Measurements from ENCODE around the gene BET1L.
"Not testable (repeated sequence)": the region's sequence is repeated elsewhere in the genome, so short reads cannot be mapped to it uniquely, and the experiment has no call there.

The BET1L gene

DNA sequence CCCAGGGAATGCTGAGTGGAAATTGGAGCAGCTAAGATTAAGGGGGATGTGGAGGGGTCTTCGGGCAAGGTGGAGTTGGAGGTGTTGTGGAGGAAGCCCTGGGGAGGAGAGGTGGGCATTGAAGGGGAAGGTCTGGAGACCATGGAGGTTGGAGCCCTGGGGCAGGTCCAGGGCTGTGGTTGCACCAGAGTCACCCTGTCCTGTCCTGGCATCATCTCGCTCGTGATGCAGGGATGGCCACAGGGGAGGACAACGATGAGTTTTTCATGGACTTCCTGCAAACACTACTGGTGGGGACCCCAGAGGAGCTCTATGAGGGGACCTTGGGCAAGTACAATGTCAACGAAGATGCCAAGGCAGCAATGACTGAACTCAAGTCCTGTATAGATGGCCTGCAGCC lies 13.7 kb downstream of the BET1L start:
- DNase-seq (ENCODE audit: low spot score): not testable (repeated sequence)

DNA sequence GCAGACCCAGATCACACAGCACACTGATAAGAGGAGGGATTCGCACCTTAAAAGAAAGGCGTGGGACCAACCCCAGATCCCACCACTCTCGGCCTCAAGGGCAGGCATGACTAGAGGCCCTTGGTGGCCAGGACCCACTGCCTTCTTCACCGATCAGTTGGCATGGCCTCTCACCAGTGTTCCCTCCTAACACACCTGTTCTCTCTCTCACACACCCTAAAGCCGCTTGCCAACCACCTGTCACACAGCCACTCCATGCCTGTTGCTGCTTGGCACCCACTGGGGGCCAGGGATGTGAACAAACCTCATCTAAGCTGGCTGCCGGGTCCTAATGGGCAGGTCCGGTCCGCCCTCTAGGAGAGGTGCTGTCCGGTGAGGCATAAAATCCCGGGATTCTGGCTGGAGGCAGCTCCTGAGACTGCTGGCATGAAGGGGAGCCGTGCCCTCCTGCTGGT lies 14.5 kb downstream of the BET1L start, which contains the start of gene SCGB1C1:
Gene SCGB1C1, plus strand, starts transcription at position 405 of the 455 bp plus-strand sequence. Its CDS starts 22 bp downstream, at position 427.
- not testable (repeated sequence) for DNase-seq (ENCODE audit: low spot score)

DNA sequence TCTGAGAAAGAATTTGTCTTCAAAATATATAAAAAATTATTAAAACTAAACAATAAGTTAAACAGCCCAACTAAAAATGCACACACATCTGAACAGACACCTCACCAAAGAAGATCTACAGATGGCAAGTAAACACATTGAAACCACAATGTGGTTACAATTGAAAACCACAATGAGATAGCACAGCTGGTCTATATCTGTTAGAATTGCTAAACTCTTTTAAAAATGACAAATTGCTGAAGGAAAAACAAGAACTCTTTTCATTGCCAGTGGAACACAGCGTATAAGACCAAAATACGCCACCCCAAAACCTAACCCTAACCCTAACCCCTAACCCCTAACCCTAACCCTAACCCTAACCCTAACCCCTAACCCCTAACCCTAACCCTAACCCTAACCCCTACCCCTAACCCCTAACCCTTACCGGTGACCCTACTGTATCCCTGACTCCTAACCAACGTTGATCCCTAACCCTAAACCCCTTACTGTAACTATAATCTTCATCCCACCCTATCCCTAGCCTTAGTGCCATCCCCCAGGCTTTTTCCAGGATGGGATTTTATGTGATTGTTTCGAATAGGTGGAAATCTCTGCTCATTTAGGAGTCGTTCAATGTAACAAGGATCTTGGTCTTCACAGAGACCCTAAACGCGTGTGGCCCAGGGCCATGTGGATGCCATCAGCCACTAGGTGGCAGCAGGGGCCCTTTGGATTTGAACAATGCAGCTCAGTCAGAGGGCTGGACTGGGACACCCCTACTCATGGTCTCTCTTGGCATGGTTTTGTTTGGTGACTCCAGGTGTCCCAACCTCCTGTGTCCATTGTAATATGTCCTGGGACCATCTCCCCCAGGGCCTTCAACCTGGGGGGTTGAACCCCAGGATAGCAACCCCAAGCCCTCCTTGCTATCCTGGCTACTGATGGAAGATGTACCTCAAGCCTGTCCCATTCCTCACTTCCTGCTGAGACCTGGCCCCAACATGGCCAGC lies 15.4 kb downstream of the BET1L start:
- DNase-seq (ENCODE audit: low spot score): not testable (repeated sequence)

DNA sequence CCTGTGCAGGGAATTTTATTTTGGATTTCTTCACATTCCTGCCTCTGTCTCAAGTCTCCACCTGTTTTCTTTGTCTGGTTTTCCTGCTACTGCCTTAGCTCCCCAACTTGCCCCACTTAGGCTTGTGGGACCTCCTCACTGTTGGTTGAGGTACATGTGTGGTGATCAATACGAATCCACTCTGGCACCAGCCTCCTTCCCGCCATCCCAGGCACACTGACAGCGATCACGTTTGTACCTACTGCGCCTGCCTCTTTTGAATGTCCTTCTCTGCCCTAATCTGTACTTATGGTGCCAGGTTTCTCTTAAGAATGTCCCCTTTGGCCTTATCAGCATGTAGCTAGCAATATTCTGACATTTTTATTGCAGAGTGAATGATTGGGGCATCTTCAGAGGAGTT lies 16.7 kb downstream of the BET1L start:
- not testable (repeated sequence) for DNase-seq (ENCODE audit: low spot score)

DNA sequence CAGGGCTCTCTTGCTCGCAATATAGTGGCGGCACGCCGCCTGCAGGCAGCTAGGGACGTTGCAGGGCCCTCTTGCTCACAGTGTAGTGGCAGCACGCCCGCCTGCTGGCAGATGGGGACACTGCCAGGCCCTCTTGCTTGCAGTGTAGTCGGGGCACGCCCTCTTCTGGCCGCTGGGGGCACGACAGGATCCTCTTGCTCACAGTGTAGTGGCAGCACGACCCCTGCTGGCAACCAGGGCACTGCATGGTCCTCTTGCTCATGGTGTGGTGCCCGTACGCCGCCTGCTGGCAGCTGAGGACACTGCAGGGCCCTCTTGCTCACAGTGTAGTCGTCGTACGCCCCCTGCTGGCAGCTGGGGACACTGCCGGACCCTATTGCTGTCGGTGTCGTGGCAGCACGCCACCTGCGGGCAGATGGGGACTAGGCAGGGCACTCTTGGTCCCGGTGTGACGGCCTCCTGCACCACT lies 17.3 kb downstream of the BET1L start:
- not testable (repeated sequence) for DNase-seq (ENCODE audit: low spot score)

DNA sequence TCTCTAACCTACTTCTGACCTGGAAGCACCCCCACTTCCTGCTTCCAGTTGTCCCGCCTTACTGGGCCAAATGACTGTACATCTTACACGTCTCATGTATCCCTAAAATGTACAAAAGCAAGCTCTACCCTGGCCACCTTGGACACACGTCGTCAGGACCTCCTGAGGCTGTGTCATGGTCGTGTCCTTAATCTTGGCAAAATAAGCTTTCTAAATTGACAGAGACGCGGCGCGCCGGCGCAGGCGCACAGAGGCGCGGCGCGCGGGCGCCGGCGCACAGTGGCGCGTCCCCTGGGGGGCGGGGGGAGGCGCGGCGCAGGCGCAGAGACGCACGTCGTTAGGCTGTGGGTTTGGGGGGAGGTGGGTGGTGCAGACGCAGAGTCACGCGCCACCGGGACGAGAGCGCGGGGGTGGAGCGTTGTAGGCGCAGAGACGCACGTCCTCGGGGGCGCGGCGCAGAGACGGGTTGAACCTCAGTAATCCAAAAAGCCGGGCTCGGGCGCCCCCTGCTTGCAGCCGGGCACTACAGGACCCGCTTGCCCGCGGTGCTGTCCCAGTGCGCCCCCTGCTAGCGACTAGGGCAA lies 17.9 kb downstream of the BET1L start:
- not testable (repeated sequence) for DNase-seq (ENCODE audit: low spot score)

DNA sequence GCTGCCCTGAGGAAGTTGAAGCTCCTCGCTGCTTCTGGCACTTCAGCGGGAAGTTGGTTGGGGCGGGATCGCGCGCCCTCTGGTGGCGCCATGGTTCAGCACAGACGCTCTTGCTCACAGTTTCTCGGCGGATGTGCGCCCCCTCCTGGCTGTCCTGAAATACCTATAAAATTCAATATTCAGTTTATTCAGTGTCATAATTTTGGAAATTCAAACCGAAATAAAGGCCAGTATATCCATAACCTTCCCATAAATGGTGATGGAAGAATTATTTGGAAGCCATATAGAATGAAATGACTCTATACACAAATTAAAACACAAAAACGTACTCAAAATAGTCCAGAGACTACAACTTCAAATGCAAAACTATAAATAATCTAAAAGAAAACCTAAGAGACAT lies 27.0 kb downstream of the BET1L start:
- not testable (repeated sequence) for DNase-seq (ENCODE audit: low spot score)
